HG03442 (cell line): ENCODE data around the gene TSHB.
"Not testable (repeated sequence)": the region's sequence is repeated elsewhere in the genome, so short reads cannot be mapped to it uniquely, and the experiment has no call there.

Experiments used
- ATAC-seq: cut with Tn5 transposase; IDR thresholded peaks from one replicate; pipeline ENCODE4 v1.9.1; 2021; ENCODE audit warnings: mild to moderate bottlenecking, moderate library complexity; ENCODE audit not compliant: unreplicated experiment

TSHB gene

GRCh38 chr1:115029526-115029925 is at the start of gene TSHB:
Gene TSHB (plus strand): TSS chr1:115029826. CDS start chr1:115033363, 3,537 bp downstream.
- no peak for ATAC-seq

GRCh38 chr1:114982251-114982650 is 47.4 kb upstream of the TSHB start:
- no peak for ATAC-seq

GRCh38 chr1:114986286-114986685 is 43.3 kb upstream of the TSHB start:
- ATAC-seq, result no peak

GRCh38 chr1:114988095-114988494 is 41.5 kb upstream of the TSHB start:
- ATAC-seq, result no peak

- ATAC-seq, result no peak
Observed at GRCh38 chr1:114997510-114998289, 31.9 kb upstream of the TSHB start.

- no peak for ATAC-seq
Observed at GRCh38 chr1:115006191-115006590, 23.4 kb upstream of the TSHB start.

GRCh38 chr1:115012006-115012405 is 17.6 kb upstream of the TSHB start:
- no peak for ATAC-seq

- ATAC-seq, result no peak
Observed at GRCh38 chr1:115012434-115012833, 17.2 kb upstream of the TSHB start.

GRCh38 chr1:115013792-115014191 is 15.8 kb upstream of the TSHB start:
- no peak for ATAC-seq

- not testable (repeated sequence) for ATAC-seq
Observed at GRCh38 chr1:115019549-115019948, 10.1 kb upstream of the TSHB start.

GRCh38 chr1:115021145-115021544 is 8.5 kb upstream of the TSHB start:
- no peak for ATAC-seq

- no peak for ATAC-seq
Observed at GRCh38 chr1:115023593-115023992, 6.0 kb upstream of the TSHB start.

- no peak for ATAC-seq
Observed at GRCh38 chr1:115031595-115031994, 2.0 kb downstream of the TSHB start.

- ATAC-seq, result no peak
Observed at GRCh38 chr1:115035652-115036051, 6.0 kb downstream of the TSHB start.

GRCh38 chr1:115036814-115037507 is 7.3 kb downstream of the TSHB start:
- no peak for ATAC-seq

GRCh38 chr1:115040501-115040900 is 10.9 kb downstream of the TSHB start:
- no peak for ATAC-seq

- no peak for ATAC-seq
Observed at GRCh38 chr1:115041654-115042053, 12.0 kb downstream of the TSHB start.

GRCh38 chr1:115046751-115047150 is 17.1 kb downstream of the TSHB start:
- no peak for ATAC-seq

- ATAC-seq, result no peak
Observed at GRCh38 chr1:115051850-115052249, 22.2 kb downstream of the TSHB start.

- peak; percentile 95 for ATAC-seq
Observed at GRCh38 chr1:115052454-115053083, 22.9 kb downstream of the TSHB start.

- ATAC-seq, result no peak
Observed at GRCh38 chr1:115056395-115056798, 26.8 kb downstream of the TSHB start.
